ENCODE data around the gene GPD1L.

DNA sequence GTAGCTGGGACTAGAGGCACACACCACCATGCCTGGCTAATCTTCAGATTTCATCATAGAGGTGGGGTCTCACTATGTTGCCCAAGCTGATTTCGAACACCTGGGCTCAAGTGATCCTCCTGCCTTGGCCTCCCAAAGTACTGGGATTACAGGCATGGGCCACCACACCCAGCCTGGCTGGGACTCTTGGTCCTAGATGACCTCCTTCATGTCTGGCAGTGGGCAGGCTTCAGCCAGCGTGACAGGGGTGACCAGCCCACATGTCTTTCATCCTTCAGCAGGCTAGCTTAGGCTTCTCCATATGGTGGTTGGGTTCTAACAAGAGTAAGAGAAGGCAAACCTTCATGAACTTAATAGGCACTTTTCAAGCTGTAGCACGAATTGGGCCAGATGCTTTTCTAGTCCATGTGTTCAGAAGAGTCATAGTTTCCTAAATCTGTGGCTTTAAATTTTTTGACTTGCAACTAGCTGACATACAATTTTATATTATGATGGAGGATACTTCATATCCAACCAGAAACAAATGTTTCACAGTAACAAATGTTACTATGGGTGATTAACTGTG lies 7.6 kb downstream of the GPD1L start:
- TF ChIP-seq CTCF (IDR thresholded peaks at IDR 0.05; ENCODE audit: low read length) (no peak), EZH2 (IDR thresholded peaks at IDR 0.05; ENCODE audit: borderline replicate concordance, low read length) (no peak)

All from OCI-LY1 (cell line).